ENCODE results near the gene RNF10. TPM values are rescaled to one million over a fixed set of nuclear protein-coding genes. Genes with fewer than 3 reads are reported as not detected.

Gene RNF10
- total and polyA plus RNA-seq, 9 of the 15 experiments (the other 6 are each of a cell fraction or from before 2014, with no cell fraction given), result 43.0 to 139 (median 80.1) TPM

- TF ChIP-seq ZFP91 (CRISPR knock-in tag; IDR thresholded peaks at IDR 0.05) (peak; percentile 71; the same call in 1 of the 2 replicates), MTA3 (IDR thresholded peaks at IDR 0.05; ENCODE audit: borderline replicate concordance) (peak; percentile 16; the same call in 1 of the 2 replicates), PURB (CRISPR knock-in tag; IDR thresholded peaks at IDR 0.05; ENCODE audit: low read depth) (no peak), OTX1 (CRISPR knock-in tag; IDR thresholded peaks at IDR 0.05) (0 out of 2 replicates have a peak, but pooled peaks have one; percentile 7), LCOR (CRISPR knock-in tag; IDR thresholded peaks at IDR 0.05) (peak; percentile 81; the same call in 1 of the 2 replicates), HCFC1 (IDR thresholded peaks at IDR 0.05; ENCODE audit: low read depth, low read length) (0 out of 2 replicates have a peak, but pooled peaks have one; percentile 29), CHD2 (IDR thresholded peaks at IDR 0.05; ENCODE audit: low read depth, low read length) (0 out of 2 replicates have a peak, but pooled peaks have one; percentile 5), FOXA3 (CRISPR knock-in tag; conservative IDR thresholded peaks at IDR 0.05 in 1 of 2, IDR thresholded peaks at IDR 0.05 in 1 of 2) (0 out of 4 replicates have a peak, but pooled peaks of 1 of the 2 experiments have one; percentile 12), CXXC5 (CRISPR knock-in tag; IDR thresholded peaks at IDR 0.05) (peak; percentile 80), ZNF561 (CRISPR knock-in tag; conservative IDR thresholded peaks at IDR 0.05) (no peak), ZNF696 (CRISPR knock-in tag; conservative IDR thresholded peaks at IDR 0.05) (no peak), NR2C1 (IDR thresholded peaks at IDR 0.05) (peak; percentile 92), NR2C1 (tag; IDR thresholded peaks at IDR 0.05) (peak; percentile 94), POLR2AphosphoS5 (IDR thresholded peaks at IDR 0.05; ENCODE audit: control insufficient read depth, insufficient read depth, low read depth, low read length) (0 out of 2 replicates have a peak, but pooled peaks have one; percentile 72), PHF20 (IDR thresholded peaks at IDR 0.05; ENCODE audit: partially characterized antibody) (peak; percentile 77), ELF1 (tag; IDR thresholded peaks at IDR 0.05) (peak; percentile 78), SP2 (IDR thresholded peaks at IDR 0.05; ENCODE audit: extremely low read depth, low read depth, low read length, poor library complexity, severe bottlenecking) (peak; percentile 43), CBX2 (IDR thresholded peaks at IDR 0.05; ENCODE audit: insufficient read depth, low read length, poor library complexity, severe bottlenecking) (no peak), JUN (IDR thresholded peaks at IDR 0.05; ENCODE audit: borderline replicate concordance, low read depth, low read length) (no peak), JUN (CRISPR knock-in tag; IDR thresholded peaks at IDR 0.05; ENCODE audit: borderline replicate concordance) (peak; percentile 65; the same call in 1 of the 2 replicates), FOXK2 (conservative IDR thresholded peaks at IDR 0.05 in 1 of 2, IDR thresholded peaks at IDR 0.05 in 1 of 2; ENCODE audit: low read depth in 2 of 2) (no peak), TBP (optimal IDR thresholded peaks at IDR 0.05; ENCODE audit: low read depth, low read length) (peak; percentile 65), MLLT1 (IDR thresholded peaks at IDR 0.05) (peak in 1 of 2 experiments; percentile 18; a peak in 1 of 4 replicates)
- TF ChIP-seq, protein P1, sequence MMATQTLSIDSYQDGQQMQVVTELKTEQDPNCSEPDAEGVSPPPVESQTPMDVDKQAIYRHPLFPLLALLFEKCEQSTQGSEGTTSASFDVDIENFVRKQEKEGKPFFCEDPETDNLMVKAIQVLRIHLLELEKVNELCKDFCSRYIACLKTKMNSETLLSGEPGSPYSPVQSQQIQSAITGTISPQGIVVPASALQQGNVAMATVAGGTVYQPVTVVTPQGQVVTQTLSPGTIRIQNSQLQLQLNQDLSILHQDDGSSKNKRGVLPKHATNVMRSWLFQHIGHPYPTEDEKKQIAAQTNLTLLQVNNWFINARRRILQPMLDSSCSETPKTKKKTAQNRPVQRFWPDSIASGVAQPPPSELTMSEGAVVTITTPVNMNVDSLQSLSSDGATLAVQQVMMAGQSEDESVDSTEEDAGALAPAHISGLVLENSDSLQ (IDR thresholded peaks at IDR 0.05), result peak; percentile 84
Observed at GRCh38 chr12:120580787-120581723, 46.9 kb downstream of the RNF10 start, which contains the start of gene POP5 (continued).

Measured in K562 (cell line).